Left lung (tissue), 14 donors: ENCODE results near the gene SERINC2. TPM values are rescaled to one million over a fixed set of nuclear protein-coding genes. Genes with fewer than 3 reads are reported as not detected.

Experiments used
- ATAC-seq: fragments of 200-7000 bp; cut with Tn5 transposase; one replicate; pipeline ENCODE4 v1.9.1; 2020; ENCODE audit warnings: moderate library complexity
- DNase-seq, 4 donors: peaks; one replicate each; pipeline ENCODE4 v3.0.0-alpha.2; 2013 to 2020
- H3K27ac ChIP-seq, 2 donors: fragments of 200-600 bp; sonication (generic) in 1 of 2; one replicate each; pipeline versions ENCODE4 v1.5.0 to v1.8.0; 2020 to 2021
- H3K27me3 ChIP-seq, 2 donors: fragments of 200-600 bp; sonication (generic) in 1 of 2; one replicate each; pipeline versions ENCODE4 v1.5.0 to v1.8.0; 2020 to 2021
- H3K36me3 ChIP-seq, 2 donors: fragments of 200-600 bp; sonication (generic) in 1 of 2; one replicate each; pipeline versions ENCODE4 v1.5.0 to v1.8.0; 2020 to 2021
- H3K4me1 ChIP-seq, 2 donors: fragments of 200-600 bp; one replicate each; pipeline ENCODE4 v1.8.0; 2021
- H3K4me3 ChIP-seq, 2 donors: fragments of 200-600 bp; sonication (generic) in 1 of 2; one replicate each; pipeline versions ENCODE4 v1.5.0 to v1.8.0; 2020 to 2021; ENCODE audit warnings: mild to moderate bottlenecking in 1 of 2
- H3K9me3 ChIP-seq, 2 donors: fragments of 200-600 bp; sonication (generic) in 1 of 2; one replicate each; pipeline versions ENCODE4 v1.5.0 to v1.8.0; 2020 to 2021
- intact Hi-C, 2 donors: fragments of 100-400 bp; cut with DNase I; formaldehyde crosslinking; loops; one replicate each; pipeline versions ENCODE4 v1.11.2 to v1.14.2; 2022
- long read RNA-seq, 12 donors: library from polyadenylated mRNA in 2 of 12; unstranded in 2 of 12; transcript quantifications; one replicate each; pipeline ENCODE4 v2.0.0 and lab custom pipeline, GENCODE V29; 2019 to 2026
- polyA plus RNA-seq, 6 donors: library from polyadenylated mRNA; unstranded; fragments of 120-200 nt; gene quantifications; one replicate each; pipeline ENCODE4 v1.2.1, GENCODE V29; 2013; ENCODE audit not compliant: insufficient read length in 6 of 6
- total RNA-seq, 2 donors: library from RNA; stranded (reverse); fragmentation: NEBNext Ultra II Directional; extraction: Animal tissue kit (Norgen Biotek cat#: 25700); gene quantifications; one replicate each; pipeline ENCODE4 v1.2.1, GENCODE V29; 2021
- TF ChIP-seq, protein P1 (sequence below), 2 donors: fragments of 200-600 bp; sonication (generic) in 1 of 2; IDR thresholded peaks; one replicate each; pipeline versions ENCODE4 v1.5.0 to v1.8.0; 2021; ENCODE audit warnings: antibody characterized with exemption in 2 of 2
- donor health status: DM: no; HTN: yes; CAD: no.
- donor health status: DM: no; HTN: no; CAD: no.

Gene SERINC2
- total RNA-seq (100 to 1,000 TPM in 1 of 2 donors, 10 to 100 TPM in 1; 46.7 to 126 TPM), polyA plus RNA-seq (10 to 100 TPM; 10.4 to 15.6 (median 13.7) TPM)
- long read RNA-seq, donor 1, partial matches to known transcripts = 0 of 1 reads
- long read RNA-seq, donor 1, other reads (novel, unspliced or antisense) = 0 of 1 reads
- long read RNA-seq, donor 2, partial matches to known transcripts = 0 of 4 reads
- long read RNA-seq, donor 2, other reads (novel, unspliced or antisense) = 0 of 4 reads
- long read RNA-seq, donor 3, partial matches to known transcripts = 0 of 4 reads
- long read RNA-seq, donor 3, other reads (novel, unspliced or antisense) = 0 of 4 reads
- long read RNA-seq, donor 4, transcript SERINC2-201 (10 exons, 1,997 nt) = major isoform, 12 of 17 reads
- long read RNA-seq, donor 4, partial matches to known transcripts = 5 of 17 reads
- long read RNA-seq, donor 4, other reads (novel, unspliced or antisense) = 0 of 17 reads
- long read RNA-seq, donor 5 = 0 reads
- long read RNA-seq, donor 6, partial matches to known transcripts = 0 of 3 reads
- long read RNA-seq, donor 6, other reads (novel, unspliced or antisense) = 0 of 3 reads
- long read RNA-seq, donor 7, partial matches to known transcripts = 0 of 2 reads
- long read RNA-seq, donor 7, other reads (novel, unspliced or antisense) = 0 of 2 reads
- long read RNA-seq, donor 8, transcript SERINC2-201 (10 exons, 1,997 nt) = major isoform, 5 of 5 reads
- long read RNA-seq, donor 8, partial matches to known transcripts = 0 of 5 reads
- long read RNA-seq, donor 8, other reads (novel, unspliced or antisense) = 0 of 5 reads
- long read RNA-seq, donor 9 = 0 reads
- long read RNA-seq, donor 10, partial matches to known transcripts = 2 of 5 reads
- long read RNA-seq, donor 10, other reads (novel, unspliced or antisense) = 1 of 5 reads
- long read RNA-seq, donor 11, partial matches to known transcripts = 0 of 2 reads
- long read RNA-seq, donor 11, other reads (novel, unspliced or antisense) = 0 of 2 reads
- long read RNA-seq, donor 12, transcript SERINC2-201 (10 exons, 1,997 nt) = major isoform, 5 of 5 reads
- long read RNA-seq, donor 12, partial matches to known transcripts = 0 of 5 reads
- long read RNA-seq, donor 12, other reads (novel, unspliced or antisense) = 0 of 5 reads

DNA sequence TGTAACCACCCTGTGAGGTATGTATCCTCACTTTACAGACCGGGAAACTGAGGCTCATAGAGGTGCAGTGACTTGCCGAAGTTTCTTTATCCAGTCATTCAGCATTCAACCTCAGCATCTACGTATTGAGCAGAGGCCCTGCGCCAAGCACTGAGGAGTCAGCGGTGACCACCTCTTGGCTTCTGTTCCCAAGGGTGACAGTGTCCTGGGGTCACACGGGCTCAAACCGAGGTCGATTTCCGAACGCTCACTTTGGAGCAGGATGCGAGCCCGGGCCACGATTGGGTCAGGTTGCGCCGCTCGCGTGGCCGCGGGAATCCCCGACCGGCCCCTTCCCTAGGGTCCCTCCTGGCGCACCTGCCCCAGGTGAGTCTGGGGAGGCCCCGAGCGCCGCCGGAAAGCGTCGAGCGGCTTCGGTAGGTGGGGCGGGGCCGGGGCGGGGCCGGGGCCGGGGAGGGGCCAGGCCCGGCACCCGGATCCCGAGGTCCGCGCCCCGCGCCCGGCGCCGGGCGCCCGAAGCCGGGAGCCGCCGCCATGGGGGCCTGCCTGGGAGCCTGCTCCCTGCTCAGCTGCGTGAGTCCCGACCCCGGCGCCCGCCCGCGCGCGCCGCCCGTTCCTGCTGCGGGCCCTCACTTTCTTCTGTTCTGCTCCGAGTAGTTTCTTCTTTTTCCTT, at the start of gene SERINC2:
Gene SERINC2, plus strand, starts transcription at position 482 of the 673 bp plus-strand sequence. Its CDS starts 53 bp downstream, at position 535.
- Histone ChIP-seq H3K27ac (peak within 1 kb of the TSS; percentile 68 to 82), H3K4me1 (peaks cover 0 to 20% of the 10 kb centered on the region in 2 donors), H3K36me3 (no peaks in the 10 kb centered on the region), H3K4me3 (peak within 1 kb of the TSS; percentile 75 to 79), H3K27me3 (peaks cover 5 to 46% of the 10 kb centered on the region in 2 donors), H3K9me3 (no peaks in the 10 kb centered on the region)
- intact Hi-C loops = loop anchor here in 1 of 2 donors (10.0 kb wide), 1 partner anchor 248 kb away; no protein-coding TSS in a partner anchor
- ATAC-seq = peak; percentile 87
- TF ChIP-seq, protein P1, sequence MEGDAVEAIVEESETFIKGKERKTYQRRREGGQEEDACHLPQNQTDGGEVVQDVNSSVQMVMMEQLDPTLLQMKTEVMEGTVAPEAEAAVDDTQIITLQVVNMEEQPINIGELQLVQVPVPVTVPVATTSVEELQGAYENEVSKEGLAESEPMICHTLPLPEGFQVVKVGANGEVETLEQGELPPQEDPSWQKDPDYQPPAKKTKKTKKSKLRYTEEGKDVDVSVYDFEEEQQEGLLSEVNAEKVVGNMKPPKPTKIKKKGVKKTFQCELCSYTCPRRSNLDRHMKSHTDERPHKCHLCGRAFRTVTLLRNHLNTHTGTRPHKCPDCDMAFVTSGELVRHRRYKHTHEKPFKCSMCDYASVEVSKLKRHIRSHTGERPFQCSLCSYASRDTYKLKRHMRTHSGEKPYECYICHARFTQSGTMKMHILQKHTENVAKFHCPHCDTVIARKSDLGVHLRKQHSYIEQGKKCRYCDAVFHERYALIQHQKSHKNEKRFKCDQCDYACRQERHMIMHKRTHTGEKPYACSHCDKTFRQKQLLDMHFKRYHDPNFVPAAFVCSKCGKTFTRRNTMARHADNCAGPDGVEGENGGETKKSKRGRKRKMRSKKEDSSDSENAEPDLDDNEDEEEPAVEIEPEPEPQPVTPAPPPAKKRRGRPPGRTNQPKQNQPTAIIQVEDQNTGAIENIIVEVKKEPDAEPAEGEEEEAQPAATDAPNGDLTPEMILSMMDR (IDR thresholded peaks at IDR 0.05) = no peak
- DNase-seq = peak in 2 of 4 donors; percentile 45 to 85

DNA sequence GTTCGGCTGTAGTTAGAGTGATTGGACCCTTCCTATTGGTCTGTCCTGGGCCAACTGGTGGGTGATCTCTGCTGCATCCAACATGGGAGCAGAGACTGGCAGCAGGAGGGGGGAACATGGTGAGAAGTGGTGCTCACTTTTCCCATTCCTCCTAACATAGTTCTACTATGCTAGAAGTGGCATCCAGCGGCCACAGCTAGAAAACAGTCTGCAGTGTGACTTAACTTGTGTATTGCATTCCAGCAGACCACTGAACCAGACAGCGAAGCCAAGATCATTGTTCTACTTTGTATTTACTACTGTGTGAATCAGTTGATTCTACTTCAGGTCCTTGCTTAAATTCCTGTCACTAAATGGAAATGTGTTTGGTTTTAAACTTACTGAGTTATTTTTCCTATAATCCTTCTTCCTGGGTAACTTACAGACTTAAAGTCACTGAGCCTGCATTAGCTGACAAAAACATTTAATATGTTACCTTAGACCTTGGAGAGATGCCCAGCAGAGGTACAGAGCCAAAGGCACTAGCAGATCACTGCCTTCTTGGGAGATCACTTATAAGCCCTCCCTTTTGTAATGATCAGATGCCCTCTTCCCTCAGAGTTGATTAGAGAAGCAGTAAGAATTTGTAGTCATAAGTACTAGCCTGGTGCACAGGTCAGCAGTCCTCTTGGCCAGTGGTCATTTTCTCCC, 48.3 kb upstream of the SERINC2 start:
- ATAC-seq = no peak
- TF ChIP-seq, protein P1 (IDR thresholded peaks at IDR 0.05) = no peak
- intact Hi-C loops = no loop called here
- no peak for DNase-seq
- H3K4me1 ChIP-seq = no peaks in the 10 kb centered on the region
- no peaks in the 10 kb centered on the region for H3K27me3 ChIP-seq
- no peak overlapping the region for H3K4me3 ChIP-seq
- H3K36me3 ChIP-seq = peaks cover 0 to 62% of the 10 kb centered on the region in 2 donors
- H3K9me3 ChIP-seq = no peaks in the 10 kb centered on the region
- no peak overlapping the region for H3K27ac ChIP-seq

DNA sequence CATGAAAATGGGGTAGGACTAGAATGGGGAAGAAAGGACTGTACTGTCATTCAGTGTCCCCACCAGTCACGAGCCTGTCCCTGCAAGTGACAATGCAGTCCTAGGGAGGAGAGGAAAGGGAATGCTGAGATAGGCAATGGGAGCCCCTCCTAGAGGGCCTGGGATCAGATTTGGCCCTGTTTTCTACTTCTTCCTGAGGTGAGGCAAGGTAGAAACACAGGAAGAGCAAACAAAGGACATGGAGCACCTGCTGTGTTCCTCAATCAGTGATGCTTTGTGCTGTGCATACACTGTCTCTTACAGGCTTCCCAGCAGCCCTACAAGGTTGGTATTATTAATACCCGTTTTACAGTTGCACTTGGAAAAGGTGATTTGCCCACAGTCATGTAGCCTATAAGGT, 46.2 kb upstream of the SERINC2 start:
- H3K9me3 ChIP-seq = no peaks in the 10 kb centered on the region
- H3K4me1 ChIP-seq = no peaks in the 10 kb centered on the region
- H3K36me3 ChIP-seq = peaks cover 0 to 46% of the 10 kb centered on the region in 2 donors
- TF ChIP-seq, protein P1 (IDR thresholded peaks at IDR 0.05) = no peak
- H3K4me3 ChIP-seq = no peak overlapping the region
- H3K27ac ChIP-seq = no peak overlapping the region
- no peaks in the 10 kb centered on the region for H3K27me3 ChIP-seq
- intact Hi-C loops = no loop called here
- ATAC-seq (no peak), DNase-seq (no peak)

DNA sequence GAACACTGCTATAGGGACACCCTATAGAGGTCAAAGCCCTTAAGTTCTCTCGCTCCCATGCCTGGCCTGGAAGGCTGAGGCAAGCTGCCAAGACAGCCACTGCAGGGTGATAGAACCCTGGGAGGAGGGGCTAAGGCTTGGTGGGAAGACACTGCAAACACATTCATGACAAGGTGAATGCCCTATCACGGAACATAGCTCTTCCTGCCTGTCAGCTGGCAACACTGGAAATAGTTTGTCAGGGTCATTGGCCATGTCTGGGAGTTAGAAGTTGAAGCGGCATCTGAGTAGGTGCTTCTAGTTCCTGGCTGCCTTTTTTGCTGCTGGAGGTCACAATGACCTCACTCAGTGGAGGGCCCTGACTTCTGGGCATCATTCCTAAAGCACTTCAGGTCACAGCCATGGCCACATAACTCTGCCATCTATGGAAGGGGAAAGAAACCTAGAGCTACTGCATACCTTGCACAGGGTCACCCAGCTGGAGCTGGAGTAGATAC, 44.4 kb upstream of the SERINC2 start:
- peaks cover 12 to 13% of the 10 kb centered on the region in 2 donors for H3K4me1 ChIP-seq
- no peak overlapping the region for H3K4me3 ChIP-seq
- peaks cover 0 to 11% of the 10 kb centered on the region in 2 donors for H3K27me3 ChIP-seq
- TF ChIP-seq, protein P1 (IDR thresholded peaks at IDR 0.05) = no peak
- DNase-seq (no peak), ATAC-seq (peak; percentile 53)
- H3K9me3 ChIP-seq = no peaks in the 10 kb centered on the region
- H3K36me3 ChIP-seq = peaks cover 0 to 34% of the 10 kb centered on the region in 2 donors
- intact Hi-C loops = no loop called here
- H3K27ac ChIP-seq = no peak overlapping the region
